HG03571 (cell line): ENCODE measurements around the gene CSNK2A1.
"Not testable (repeated sequence)": the region's sequence is repeated elsewhere in the genome, so short reads cannot be mapped to it uniquely, and the experiment has no call there.

Experiments used
- ATAC-seq: cut with Tn5 transposase; IDR thresholded peaks from one replicate; pipeline ENCODE4 v1.9.1; 2021; ENCODE audit not compliant: unreplicated experiment

CSNK2A1 gene

DNA sequence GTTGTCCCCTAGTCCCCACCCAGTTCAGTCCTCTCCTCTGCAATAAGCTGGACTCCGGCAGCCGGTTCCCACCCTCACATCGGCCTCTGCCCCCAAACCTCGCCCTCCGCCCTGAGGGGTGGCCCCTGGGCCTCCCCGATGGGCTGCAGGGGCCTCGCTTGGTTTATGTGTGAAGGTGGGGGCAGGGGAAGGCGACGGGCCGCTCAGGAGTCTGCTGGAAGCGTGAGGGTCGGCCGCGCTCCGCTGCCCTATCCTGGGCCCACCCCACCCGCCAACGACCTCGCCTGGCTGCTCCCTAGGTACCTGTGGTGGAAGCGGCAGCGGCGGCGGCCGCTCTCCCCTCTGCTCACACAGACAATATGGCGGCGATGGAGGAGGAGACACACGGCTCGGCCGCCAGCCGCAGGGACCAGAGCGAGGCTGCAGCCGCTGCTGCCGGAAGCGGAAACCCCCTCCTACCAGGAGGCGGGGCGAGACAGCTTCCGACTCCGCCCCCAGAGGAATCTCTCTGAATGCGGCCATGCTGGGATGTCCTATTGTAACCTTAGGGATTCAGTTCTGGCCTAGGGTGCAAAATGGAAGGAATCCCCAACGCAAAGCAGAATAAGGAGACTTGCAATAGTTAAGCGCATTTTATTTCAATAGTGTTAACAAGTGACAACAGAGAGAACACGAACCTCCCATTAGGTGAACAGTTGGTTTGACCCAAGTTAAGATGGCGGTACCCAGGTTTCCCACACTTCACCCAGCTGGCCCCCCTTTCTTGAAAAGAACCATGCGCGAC, at the start of gene CSNK2A1:
TSS of gene CSNK2A1 (minus strand) at position 422 of the 784 bp plus-strand sequence. CDS start 35,239 bp downstream, outside the sequence.
- ATAC-seq = peak; percentile 92

GRCh38 chr20:592506-592905, 48.9 kb upstream of the CSNK2A1 start:
- no peak for ATAC-seq

- ATAC-seq = no peak
Observed at GRCh38 chr20:591941-592340, 48.4 kb upstream of the CSNK2A1 start.

DNA sequence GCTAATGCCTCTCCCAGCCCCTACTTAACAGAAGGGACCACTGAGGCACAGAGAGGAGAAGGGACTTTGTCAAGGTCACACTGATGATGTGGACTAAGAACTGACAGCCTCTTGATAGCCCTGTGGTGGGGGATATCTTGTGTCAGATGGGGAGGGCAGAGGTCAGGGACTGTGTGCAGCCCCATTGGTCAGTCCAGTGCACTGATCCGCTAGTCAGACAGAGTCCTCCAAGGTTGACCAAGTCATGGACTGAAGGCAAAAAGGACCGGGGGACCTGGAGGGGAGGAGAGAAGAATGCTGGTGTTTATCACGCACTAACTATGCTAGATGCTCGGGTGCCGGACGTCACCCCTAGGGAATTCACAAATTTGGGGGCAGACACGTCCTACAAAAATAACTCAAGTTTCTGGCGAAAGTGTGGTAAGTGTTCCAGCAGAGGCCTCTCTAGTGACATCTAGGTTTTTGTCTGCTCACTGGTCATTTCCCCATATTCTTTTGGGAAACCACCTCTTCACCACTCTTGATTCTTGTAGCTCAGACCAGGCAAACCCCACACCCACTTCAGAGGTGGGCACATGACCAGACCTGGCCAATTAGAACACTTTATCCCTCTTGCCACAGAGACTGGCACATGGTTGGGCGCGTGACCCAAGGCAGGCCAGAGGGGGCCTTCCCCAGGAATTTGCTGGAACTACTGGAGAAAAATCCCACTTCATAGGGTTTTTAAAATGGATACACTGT, 45.5 kb upstream of the CSNK2A1 start:
- ATAC-seq = peak; percentile 65

- ATAC-seq = no peak
Observed at GRCh38 chr20:588476-588875, 44.9 kb upstream of the CSNK2A1 start.

GRCh38 chr20:584971-585301, 41.3 kb upstream of the CSNK2A1 start:
- no peak for ATAC-seq

DNA sequence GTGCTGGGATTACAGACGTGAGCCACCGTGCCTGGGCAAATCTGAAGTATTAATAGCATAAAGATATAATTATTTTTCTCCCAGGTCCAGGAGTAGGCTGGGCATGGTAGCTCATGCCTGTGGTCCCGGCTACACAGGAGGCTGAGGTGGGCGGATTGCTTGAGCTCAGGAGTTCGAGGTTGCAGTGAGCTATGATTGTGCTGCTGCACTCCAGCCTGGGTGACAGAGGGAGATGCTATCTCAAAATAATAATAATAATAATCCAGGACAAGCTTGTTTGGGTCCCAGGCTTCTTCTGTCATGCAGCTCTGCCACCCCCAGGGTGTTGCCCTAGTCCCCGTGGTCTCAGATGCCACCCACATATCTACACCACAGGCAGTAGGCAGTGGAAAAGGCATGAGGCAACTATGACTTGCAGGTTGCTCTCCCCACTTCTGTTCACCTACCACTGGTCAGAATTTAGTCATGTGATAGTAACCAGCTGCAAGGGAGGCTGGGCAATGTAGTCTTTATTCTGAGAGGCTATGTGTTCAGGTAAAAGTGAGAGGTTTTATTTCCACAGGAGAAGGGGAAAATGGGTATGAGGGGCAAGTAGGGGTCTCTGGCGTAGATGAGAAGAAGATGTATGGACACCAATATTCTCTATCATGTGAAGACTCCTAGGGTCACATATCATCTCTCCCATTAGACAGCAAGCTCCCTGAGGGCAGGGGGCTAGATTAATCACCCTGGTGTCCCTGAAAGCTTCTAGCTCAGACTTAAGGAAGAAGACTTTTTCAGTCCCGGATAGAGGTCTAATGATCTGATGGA, 40.8 kb upstream of the CSNK2A1 start:
- ATAC-seq = no peak

- no peak for ATAC-seq
Observed at GRCh38 chr20:582204-582603, 38.6 kb upstream of the CSNK2A1 start.

GRCh38 chr20:578940-579690, 35.5 kb upstream of the CSNK2A1 start:
- not testable (repeated sequence) for ATAC-seq

DNA sequence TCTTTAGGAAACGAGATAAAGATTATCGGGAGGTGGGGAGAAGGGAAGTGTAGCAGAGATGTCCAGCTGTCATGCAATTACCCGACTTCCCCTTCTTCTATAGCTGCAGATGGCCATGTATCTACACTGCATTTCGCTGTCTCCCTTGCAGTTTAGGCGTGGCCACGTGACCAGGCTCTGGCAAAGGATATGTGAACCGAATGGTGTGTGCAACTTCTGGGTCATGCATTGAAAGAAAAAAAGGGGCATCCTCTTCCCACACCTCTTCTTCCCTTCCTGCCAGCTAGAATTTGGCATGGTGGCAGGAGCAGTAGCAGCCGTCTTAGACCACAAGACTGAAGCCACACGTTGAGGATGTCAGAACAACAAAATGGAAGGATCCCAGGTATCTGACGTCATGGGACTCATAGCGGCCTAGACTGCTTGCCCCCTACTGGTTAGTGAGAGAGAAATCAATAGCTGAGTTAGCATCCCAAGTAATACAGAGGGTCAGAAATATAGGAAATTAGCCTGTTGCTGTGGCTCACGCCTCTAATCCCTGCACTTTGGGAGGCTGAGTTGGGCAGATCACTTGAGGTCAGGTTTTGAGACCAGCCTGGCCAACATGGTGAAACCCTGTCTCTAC, 33.7 kb upstream of the CSNK2A1 start:
- ATAC-seq = no peak

DNA sequence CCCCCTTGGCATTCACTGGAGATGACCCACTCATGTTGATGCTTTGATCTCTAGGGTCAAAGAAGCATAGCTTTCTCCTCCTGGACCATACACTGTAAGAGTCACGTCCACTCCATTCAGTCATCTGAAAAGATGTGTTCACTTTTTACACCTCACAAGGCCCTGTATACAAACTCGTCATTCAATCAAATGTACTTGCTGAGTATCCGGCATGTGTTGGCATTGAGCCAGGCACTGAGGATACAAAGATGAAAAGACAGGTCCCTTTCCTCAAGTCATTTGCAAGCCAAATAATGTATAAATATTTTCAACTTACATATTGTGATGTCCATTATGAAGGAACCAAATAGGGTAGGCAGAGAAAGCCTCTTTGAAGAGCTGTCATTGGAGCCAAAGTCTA, 32.6 kb upstream of the CSNK2A1 start:
- no peak for ATAC-seq

DNA sequence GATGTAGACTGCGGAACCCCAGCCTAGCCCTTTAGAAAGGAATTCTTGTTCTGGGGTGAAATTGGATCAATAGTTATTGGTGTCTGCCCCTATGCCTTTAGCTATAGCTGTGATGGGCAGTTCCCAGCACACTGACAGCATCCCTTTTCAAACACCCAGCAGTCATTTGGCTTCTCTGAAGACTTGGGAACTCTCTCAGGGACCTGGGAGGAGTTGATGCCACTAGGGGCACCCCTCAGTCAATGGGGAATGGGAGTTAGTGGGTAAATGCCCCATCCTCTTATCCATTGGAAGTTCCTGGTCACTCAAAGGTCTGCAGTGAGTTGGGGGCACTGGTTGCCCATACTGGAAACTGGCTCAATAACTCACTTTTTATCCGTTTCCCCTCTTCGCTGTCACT, 31.6 kb upstream of the CSNK2A1 start:
- no peak for ATAC-seq

DNA sequence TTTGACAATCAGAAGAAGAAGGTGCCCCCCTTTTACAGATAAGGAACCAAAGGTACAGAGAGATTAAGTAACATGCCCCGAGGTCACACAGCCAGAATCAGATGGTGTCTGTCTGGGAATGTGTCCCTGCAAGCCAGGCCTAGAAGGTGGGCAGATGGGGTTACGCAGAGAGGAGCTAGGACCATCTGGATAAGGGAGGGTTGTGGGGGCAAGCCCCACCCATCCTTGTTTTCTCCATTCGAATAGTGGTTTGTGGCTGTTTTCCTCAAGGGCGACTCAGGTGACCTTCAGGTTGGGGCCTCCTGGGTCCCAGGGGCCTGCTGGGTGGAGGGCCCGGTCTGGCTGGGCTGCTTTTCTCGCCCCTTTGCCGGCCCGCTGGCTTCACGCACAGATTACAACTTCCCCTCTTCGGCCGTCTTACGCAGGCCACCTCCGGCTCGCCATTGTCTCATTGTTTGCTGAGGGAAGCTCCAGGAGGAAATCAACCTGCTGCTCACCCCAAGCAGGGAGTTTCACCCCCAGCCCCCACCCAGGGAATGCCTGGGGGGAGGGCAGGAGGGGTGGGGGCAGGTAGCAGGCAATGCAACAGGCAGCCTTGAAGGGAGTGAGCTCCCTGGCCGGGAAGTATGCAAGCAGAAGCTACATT, 30.8 kb upstream of the CSNK2A1 start:
- ATAC-seq = no peak

GRCh38 chr20:573414-574296, 30.1 kb upstream of the CSNK2A1 start:
- no peak for ATAC-seq

DNA sequence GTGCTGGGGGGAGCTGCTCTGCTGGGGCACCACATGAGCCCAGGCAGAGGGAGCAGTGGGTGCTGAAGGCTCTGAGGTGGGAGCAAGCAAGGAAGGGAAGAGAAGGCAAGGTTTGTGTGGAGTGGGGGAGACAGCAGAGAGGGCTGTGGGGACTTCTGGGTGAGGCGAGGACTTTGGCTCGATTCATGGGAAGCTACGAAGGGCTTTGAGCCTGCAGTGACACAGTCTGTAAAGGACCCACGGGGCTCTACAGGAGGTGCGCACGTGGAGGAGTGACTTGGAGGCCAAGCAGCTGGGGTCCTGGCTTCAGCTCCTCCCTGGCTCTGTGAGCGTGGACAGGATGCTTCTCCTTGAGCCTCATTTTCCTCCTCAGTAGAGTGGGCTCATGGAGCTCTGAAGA, 29.1 kb upstream of the CSNK2A1 start:
- no peak for ATAC-seq

- ATAC-seq = no peak
Observed at GRCh38 chr20:571754-572441, 28.3 kb upstream of the CSNK2A1 start.

DNA sequence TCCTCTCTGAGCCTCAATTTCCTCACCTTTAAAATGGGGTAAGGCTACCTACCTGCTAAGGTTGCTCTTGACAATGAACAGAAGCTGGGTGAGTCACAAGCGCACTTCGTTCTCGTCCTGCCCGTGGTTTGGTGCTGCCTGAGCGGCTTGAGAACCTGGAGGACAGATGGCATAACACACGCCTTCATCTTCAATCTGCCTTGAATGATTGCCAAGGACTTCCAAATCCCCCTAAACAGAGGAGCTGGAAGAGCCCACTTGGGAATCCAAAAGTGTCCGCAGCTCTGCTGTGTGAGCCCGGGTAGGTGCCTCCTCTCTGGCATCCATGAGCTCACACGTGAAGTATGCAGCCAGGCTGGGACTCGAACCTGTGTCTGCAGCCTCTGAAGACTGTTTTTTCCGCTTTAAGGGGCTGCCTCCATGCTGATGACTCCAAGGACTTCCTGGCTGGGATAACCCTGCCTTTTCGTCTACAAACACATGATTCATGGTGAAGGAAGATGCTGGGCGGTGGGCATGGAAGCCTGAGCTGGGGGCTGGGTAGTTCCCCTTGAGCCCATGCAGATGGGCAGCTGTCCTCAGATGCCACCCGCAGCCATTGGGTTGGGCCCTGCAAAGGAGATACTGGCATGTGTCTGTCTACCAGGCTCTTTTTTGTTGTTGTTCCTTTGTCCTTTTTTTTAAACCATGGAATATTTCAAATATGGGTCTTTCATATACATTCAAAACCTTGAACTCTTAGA, 25.3 kb upstream of the CSNK2A1 start:
- no peak for ATAC-seq
